ENCODE results near the gene ADAMTS12. TPM values are rescaled to one million over a fixed set of nuclear protein-coding genes. Genes with fewer than 3 reads are reported as not detected.

The ADAMTS12 gene
- total and polyA plus RNA-seq, 9 of the 15 experiments (the other 6 are each of a cell fraction or from before 2014, with no cell fraction given) = 0.11 TPM; not detected in 8

DNA sequence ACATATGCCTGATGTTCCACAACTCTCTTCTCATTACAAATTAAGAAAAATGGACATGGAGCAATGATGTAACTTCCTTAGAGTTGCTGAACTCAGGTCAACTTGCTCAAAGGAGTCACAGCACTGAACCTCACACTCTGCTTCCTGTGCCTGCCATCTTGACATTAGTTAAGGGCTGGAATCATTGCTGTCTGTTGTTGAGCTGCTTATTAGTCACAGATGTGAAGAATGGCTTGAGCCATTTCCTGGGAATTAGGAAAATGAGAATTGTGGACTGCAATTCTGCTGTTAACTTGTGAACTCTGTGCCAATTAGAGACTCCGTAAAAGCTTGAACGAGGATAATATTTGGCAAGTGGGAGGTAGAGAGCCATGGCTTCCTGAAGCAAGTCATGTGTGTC lies 212.0 kb downstream of the ADAMTS12 start (continued):
- TF ChIP-seq MAZ (CRISPR knock-in tag; conservative IDR thresholded peaks at IDR 0.05 in 1 of 2, IDR thresholded peaks at IDR 0.05 in 1 of 2) = no peak
- TF ChIP-seq, protein P1, sequence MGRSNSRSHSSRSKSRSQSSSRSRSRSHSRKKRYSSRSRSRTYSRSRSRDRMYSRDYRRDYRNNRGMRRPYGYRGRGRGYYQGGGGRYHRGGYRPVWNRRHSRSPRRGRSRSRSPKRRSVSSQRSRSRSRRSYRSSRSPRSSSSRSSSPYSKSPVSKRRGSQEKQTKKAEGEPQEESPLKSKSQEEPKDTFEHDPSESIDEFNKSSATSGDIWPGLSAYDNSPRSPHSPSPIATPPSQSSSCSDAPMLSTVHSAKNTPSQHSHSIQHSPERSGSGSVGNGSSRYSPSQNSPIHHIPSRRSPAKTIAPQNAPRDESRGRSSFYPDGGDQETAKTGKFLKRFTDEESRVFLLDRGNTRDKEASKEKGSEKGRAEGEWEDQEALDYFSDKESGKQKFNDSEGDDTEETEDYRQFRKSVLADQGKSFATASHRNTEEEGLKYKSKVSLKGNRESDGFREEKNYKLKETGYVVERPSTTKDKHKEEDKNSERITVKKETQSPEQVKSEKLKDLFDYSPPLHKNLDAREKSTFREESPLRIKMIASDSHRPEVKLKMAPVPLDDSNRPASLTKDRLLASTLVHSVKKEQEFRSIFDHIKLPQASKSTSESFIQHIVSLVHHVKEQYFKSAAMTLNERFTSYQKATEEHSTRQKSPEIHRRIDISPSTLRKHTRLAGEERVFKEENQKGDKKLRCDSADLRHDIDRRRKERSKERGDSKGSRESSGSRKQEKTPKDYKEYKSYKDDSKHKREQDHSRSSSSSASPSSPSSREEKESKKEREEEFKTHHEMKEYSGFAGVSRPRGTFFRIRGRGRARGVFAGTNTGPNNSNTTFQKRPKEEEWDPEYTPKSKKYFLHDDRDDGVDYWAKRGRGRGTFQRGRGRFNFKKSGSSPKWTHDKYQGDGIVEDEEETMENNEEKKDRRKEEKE (IDR thresholded peaks at IDR 0.05; ENCODE audit: borderline replicate concordance in 1 of 2, control insufficient read depth in 1 of 2, low read depth in 2 of 2, low read length in 1 of 2) = no peak

DNA sequence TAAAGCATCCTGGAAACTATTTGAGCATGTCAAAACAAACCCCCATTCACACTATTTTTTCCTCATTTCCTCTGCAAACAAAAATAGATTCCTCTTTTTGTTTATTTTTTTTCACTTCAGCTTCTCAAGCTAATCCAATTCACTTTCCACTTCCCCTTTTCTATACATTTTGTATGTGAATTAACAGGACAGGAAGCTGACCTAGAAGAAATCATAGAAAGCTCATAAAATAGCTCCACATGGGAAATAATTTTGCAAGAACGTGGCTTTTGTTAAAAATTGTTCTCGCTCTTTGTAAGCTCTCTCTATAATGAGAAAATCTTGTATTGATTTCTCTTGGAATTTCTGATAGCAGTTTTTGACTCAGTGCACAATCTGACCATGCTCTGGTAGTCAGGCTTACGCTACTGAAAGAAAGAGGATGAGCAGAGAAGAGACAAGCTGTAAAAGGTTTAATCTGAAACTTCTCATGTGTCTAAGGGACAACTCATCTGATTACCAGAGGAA lies 215.8 kb downstream of the ADAMTS12 start:
- Histone ChIP-seq H3K36me3 (ENCODE audit: control insufficient read depth, insufficient read depth, low read length) (no peaks in the 10 kb centered on the region), H2AFZ (ENCODE audit: low read depth, low read length) (no peak overlapping the region), H3K79me2 (ENCODE audit: control insufficient read depth, insufficient read depth, low read length) (no peaks in the 10 kb centered on the region), H3K9me1 (ENCODE audit: control insufficient read depth, insufficient read depth, low read length) (no peaks in the 10 kb centered on the region), H3K4me1 (replicated peaks in 1 of 2; ENCODE audit: control insufficient read depth in 2 of 2, insufficient read depth in 2 of 2, low read length in 2 of 2) (no peaks in the 10 kb centered on the region), H3K27ac (ENCODE audit: extremely low read depth, low read depth, low read length) (no peak overlapping the region), H3K27me3 (ENCODE audit: control insufficient read depth in 2 of 2, insufficient read depth in 2 of 2, low read length in 2 of 2) (no peaks in the 10 kb centered on the region), H3K4me2 (ENCODE audit: insufficient read depth, low read length) (no peak overlapping the region), H3K9me3 (replicated peaks; ENCODE audit: control insufficient read depth, insufficient read depth, low read depth, low read length) (no peaks in the 10 kb centered on the region), H4K20me1 (replicated peaks; ENCODE audit: control insufficient read depth, insufficient read depth, low read length) (no peaks in the 10 kb centered on the region; the same call in 1 of the 2 replicates), H3K4me3 (no peak overlapping the region), H3K9ac (ENCODE audit: insufficient read depth in 1 of 2, low read depth in 2 of 2, low read length in 2 of 2) (no peak overlapping the region)
- ATAC-seq = no peak
- intact Hi-C loops (cut with micrococcal nuclease) (no loop called here), in situ Hi-C loops (cut with MboI) (no loop called here)
- ChIA-PET CTCF (ENCODE audit: low intra/inter-chr PET ratio) (no interaction called here), POLR2A (interaction anchor here (0.8 to 0.9 kb wide), 2 partner anchors 15 to 151 kb away, joined by 3 to 4 read pairs; no protein-coding TSS in a partner anchor)
- DNase-seq (ENCODE audit: extremely low read depth in 1 of 4, low spot score in 3 of 4) = no peak
- WGBS (ENCODE audit: insufficient coverage, low coverage, missing lambda C conversion rate) = 0% methylated on average over 3 of the region's 3 CpGs
- no peak for FAIRE-seq
- TF ChIP-seq SPI1 (IDR thresholded peaks at IDR 0.05; ENCODE audit: borderline replicate concordance, low read depth, low read length) (peak; percentile 67; the same call in 1 of the 2 replicates), ZFP36 (IDR thresholded peaks at IDR 0.05; ENCODE audit: low read depth, low read length, partially characterized antibody) (no peak)
- no TSS peak for BruUV-seq (replicated peaks)
